Subcutaneous abdominal adipose tissue (tissue), 5 donors: ENCODE data around the gene OGA.

Source experiments
- H3K27ac ChIP-seq: one replicate; pipeline ENCODE4 v1.7.0; 2013; ENCODE audit warnings: low read depth, mild to moderate bottlenecking, inconsistent platforms, low read length, moderate library complexity
- H3K27me3 ChIP-seq, 5 donors: one replicate each; pipeline ENCODE4 v1.7.0; 2013; ENCODE audit warnings: low read length in 5 of 5, inconsistent platforms in 1 of 5; ENCODE audit not compliant: control insufficient read depth in 5 of 5, insufficient read depth in 4 of 5
- H3K36me3 ChIP-seq, 5 donors: one replicate each; pipeline ENCODE4 v1.7.0; 2013; ENCODE audit warnings: low read length in 5 of 5; ENCODE audit not compliant: control insufficient read depth in 5 of 5, insufficient read depth in 5 of 5
- H3K4me1 ChIP-seq, 5 donors: one replicate each; pipeline ENCODE4 v1.7.0; 2013; ENCODE audit warnings: low read length in 5 of 5, mild to moderate bottlenecking in 3 of 5, moderate library complexity in 1 of 5; ENCODE audit not compliant: control insufficient read depth in 5 of 5, insufficient read depth in 5 of 5
- H3K4me3 ChIP-seq, 5 donors: one replicate each; pipeline ENCODE4 v1.7.0; 2013; ENCODE audit warnings: low read length in 5 of 5, low read depth in 1 of 5
- H3K9ac ChIP-seq, 5 donors: one replicate each; pipeline ENCODE4 v1.7.0; 2013; ENCODE audit warnings: low read length in 5 of 5, mild to moderate bottlenecking in 4 of 5, moderate library complexity in 3 of 5
- H3K9me3 ChIP-seq, 5 donors: one replicate each; pipeline ENCODE4 v1.7.0; 2013; ENCODE audit warnings: low read length in 5 of 5; ENCODE audit not compliant: control insufficient read depth in 5 of 5
- donor health status: healthy.
- donor health status: healthy.
- donor health status: healthy.
- donor health status: healthy.
- donor health status: healthy.

Gene OGA

DNA sequence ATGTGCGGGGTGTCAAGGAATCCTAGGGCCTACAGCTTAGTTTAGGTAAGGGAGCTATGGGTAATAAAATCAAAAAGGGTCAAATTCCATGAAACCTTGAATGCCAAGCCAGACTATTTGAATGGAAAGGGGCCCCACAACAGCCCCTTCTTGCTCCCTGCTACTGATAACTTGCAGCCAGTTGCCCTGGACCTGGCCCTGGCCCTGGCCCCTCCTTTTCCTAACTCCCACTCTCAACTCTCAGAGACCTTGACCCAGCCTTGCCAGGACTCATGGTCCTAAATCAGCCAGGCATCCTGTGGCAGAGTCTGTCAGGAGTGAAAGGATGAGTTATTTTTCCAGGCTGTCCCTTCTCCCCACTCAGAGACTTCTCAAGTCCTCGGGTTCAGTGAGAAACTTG lies 19.5 kb upstream of the OGA start:
- Histone ChIP-seq H3K36me3 (peaks cover 0 to 7% (median 0%) of the 10 kb centered on the region in 5 donors), H3K4me3 (no peak overlapping the region), H3K27me3 (no peaks in the 10 kb centered on the region), H3K4me1 (peaks cover 8 to 91% (median 76%) of the 10 kb centered on the region in 5 donors), H3K27ac (no peak overlapping the region), H3K9me3 (no peaks in the 10 kb centered on the region), H3K9ac (peak overlapping the region in 1 of 5 donors; percentile 22)

DNA sequence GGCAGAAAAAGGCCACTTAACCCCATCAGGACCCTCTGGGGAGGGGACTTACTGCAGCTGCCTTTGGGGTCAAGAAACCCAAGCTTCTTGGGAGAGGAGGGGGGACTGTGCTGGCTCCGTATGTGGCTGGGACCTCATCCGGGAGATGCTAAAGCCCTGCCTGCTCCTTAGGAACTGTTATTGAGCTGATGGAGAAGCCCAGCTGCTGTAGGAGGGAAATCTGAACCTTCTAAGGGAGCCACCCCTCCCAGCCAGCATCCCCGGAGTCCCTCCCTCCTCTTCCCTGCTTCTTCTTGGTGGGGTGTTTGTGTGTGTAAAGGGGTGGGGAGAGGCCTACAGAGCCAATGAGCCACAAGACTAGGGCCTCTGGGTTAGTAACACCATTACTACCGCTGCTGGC lies 17.1 kb upstream of the OGA start:
- Histone ChIP-seq H3K4me1 (peaks cover 13 to 91% (median 77%) of the 10 kb centered on the region in 5 donors), H3K27me3 (no peaks in the 10 kb centered on the region), H3K9ac (peak overlapping the region in 2 of 5 donors; percentile 22 to 54), H3K27ac (peak overlapping the region; percentile 41), H3K9me3 (no peaks in the 10 kb centered on the region), H3K4me3 (peak overlapping the region in 1 of 5 donors; percentile 9), H3K36me3 (peaks cover 0 to 7% (median 0%) of the 10 kb centered on the region in 5 donors)

DNA sequence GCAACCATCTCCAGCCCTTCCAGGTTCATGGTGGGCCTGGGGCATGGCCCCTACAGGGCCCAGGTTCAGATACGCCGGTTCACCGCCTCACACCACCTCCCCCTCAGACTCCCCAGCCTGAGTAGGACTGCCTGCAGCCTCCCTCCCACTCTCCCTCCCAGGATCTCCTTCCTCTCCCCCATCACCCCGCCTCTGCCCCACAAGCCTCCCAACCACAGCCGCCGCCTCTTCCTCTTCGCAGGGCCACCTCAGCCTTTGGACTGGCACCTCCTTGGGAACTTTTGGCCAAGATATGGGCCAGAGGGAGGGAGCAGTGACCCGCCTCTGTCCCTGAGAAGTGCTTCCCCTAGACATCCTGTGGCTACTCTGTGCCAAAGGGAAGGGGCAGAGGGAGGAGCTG lies 16.1 kb upstream of the OGA start:
- Histone ChIP-seq H3K27ac (no peak overlapping the region), H3K4me1 (peaks cover 13 to 90% (median 75%) of the 10 kb centered on the region in 5 donors), H3K9ac (peak overlapping the region in 3 of 5 donors; percentile 4 to 42 (median 7)), H3K27me3 (no peaks in the 10 kb centered on the region), H3K36me3 (peaks cover 0 to 7% (median 0%) of the 10 kb centered on the region in 5 donors), H3K4me3 (no peak overlapping the region), H3K9me3 (no peaks in the 10 kb centered on the region)

DNA sequence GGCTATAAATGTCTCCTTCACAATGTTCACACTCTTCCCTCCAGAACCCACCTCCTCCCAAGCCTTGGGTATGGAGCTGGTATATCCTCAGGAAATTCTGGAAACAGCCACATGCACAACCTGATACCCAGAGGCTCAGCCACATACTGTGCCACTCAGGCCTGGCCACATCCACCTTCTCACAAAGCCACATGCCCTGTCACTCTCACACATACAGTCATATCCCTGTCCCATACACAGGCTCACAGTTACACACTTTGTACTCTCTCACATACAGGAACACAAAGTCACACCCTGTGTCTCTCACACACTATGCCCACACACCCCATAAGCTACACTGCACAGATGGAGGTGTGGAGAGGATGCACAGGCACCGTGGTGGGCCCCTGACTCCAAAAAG lies 15.2 kb upstream of the OGA start:
- Histone ChIP-seq H3K4me1 (peaks cover 8 to 81% (median 71%) of the 10 kb centered on the region in 5 donors), H3K9me3 (no peaks in the 10 kb centered on the region), H3K4me3 (no peak overlapping the region), H3K9ac (no peak overlapping the region), H3K36me3 (peaks cover 0 to 12% (median 1%) of the 10 kb centered on the region in 5 donors), H3K27me3 (no peaks in the 10 kb centered on the region), H3K27ac (no peak overlapping the region)

DNA sequence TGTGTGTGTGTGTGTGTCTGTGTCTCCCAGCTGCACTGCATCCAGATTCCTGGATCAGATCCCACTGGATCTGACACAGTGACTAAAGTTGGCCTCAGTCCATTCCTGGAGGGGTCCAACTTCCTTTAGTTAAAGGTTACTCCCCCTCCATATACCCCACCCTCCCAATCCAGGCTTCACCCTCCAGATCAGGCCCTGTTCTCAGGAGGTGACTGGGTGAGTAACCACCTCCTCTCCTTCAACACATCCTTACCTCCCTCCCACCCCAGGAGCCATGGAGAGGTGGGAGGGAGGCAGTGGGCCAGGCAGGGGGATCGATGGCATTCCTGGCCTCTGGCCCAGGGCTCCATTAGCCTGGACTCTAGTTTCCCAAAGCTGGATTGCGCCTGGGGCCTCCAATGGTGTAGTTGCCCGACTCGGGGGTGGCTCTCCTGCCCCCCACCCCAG lies 14.1 kb upstream of the OGA start:
- H3K4me3 ChIP-seq: peak overlapping the region in 1 of 5 donors; percentile 6
- H3K27ac ChIP-seq: no peak overlapping the region
- peaks cover 2 to 23% (median 13%) of the 10 kb centered on the region in 5 donors for H3K36me3 ChIP-seq
- no peaks in the 10 kb centered on the region for H3K27me3 ChIP-seq
- H3K9me3 ChIP-seq: no peaks in the 10 kb centered on the region
- peak overlapping the region in 2 of 5 donors; percentile 6 to 38 for H3K9ac ChIP-seq
- H3K4me1 ChIP-seq: peaks cover 8 to 74% (median 71%) of the 10 kb centered on the region in 5 donors

DNA sequence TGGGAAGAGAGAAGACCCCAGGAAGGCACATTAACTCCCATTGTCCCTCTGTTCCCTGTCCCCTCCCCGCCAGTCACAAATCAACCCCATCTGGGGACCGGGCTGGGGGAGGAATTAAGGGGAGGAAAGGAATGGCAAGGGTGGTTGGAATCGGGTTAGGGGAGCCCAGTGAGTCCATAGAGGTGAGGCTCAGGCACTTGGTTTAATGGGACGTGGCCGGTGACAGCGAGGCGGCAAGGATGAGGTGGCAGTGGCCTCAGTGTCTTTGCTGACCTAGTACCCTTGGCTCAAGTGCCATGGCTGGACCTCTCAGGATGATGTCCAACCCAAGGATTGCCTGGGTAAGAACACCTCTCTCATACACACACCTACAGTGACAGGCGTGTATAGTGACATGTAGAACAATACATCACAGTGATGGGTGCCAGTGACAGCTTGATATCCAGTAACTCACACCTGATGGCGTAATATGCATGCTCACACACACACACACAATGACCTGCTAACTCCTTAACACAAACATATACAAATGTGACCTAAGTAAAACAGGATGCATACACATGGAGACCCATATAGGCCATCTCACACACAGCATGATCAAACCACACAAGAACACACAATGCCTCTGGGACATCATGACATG lies 13.0 kb upstream of the OGA start:
- H3K4me3 ChIP-seq: peak overlapping the region; percentile 57 to 74 (median 70)
- H3K36me3 ChIP-seq: peaks cover 3 to 34% (median 23%) of the 10 kb centered on the region in 5 donors
- H3K27me3 ChIP-seq: no peaks in the 10 kb centered on the region
- peak overlapping the region; percentile 4 to 71 (median 63) for H3K9ac ChIP-seq
- peak overlapping the region; percentile 71 for H3K27ac ChIP-seq
- H3K4me1 ChIP-seq: peaks cover 8 to 71% (median 64%) of the 10 kb centered on the region in 5 donors
- H3K9me3 ChIP-seq: no peaks in the 10 kb centered on the region

DNA sequence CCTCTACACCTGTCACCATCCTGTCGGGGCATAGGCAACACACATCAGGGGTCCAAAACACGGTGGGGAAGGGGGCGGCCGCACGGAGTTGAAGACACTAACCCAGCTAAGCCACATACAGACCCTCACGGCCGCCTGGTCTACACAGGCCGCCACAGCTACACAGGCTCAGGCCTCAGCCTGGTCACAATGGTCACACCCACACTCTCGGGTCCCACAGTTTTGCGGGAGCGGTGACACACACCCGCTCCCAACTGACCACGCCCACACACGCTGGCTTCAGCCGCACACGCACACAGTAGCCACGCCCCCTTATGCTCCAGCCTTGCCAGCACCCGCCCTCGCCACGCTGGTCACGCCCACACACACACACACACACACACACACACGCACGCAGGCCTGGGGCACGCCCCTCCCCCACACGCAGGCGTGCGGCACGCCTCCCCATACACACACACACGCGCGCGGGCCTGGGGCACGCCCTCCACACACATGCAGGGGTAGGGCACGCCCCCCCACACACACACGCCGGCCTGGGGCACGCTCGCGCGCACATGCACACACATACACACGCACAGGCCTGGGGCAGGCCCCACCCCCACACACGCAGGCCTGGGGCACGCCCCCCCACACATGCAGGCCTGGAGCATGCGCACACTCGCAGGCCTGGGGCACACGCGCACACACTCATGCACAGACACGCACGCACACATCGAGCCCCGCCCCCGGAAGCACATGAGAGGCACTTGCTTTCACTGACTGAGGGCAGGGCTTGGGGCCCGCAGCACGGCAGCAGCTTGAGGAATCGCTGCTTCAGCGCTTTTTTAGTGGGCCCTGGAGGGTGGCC lies 12.3 kb upstream of the OGA start:
- no peaks in the 10 kb centered on the region for H3K9me3 ChIP-seq
- no peaks in the 10 kb centered on the region for H3K27me3 ChIP-seq
- peak overlapping the region; percentile 57 to 74 (median 70) for H3K4me3 ChIP-seq
- H3K36me3 ChIP-seq: peaks cover 3 to 41% (median 31%) of the 10 kb centered on the region in 5 donors
- H3K4me1 ChIP-seq: peaks cover 8 to 65% (median 58%) of the 10 kb centered on the region in 5 donors
- peak overlapping the region; percentile 71 for H3K27ac ChIP-seq
- H3K9ac ChIP-seq: peak overlapping the region; percentile 4 to 71 (median 63)

DNA sequence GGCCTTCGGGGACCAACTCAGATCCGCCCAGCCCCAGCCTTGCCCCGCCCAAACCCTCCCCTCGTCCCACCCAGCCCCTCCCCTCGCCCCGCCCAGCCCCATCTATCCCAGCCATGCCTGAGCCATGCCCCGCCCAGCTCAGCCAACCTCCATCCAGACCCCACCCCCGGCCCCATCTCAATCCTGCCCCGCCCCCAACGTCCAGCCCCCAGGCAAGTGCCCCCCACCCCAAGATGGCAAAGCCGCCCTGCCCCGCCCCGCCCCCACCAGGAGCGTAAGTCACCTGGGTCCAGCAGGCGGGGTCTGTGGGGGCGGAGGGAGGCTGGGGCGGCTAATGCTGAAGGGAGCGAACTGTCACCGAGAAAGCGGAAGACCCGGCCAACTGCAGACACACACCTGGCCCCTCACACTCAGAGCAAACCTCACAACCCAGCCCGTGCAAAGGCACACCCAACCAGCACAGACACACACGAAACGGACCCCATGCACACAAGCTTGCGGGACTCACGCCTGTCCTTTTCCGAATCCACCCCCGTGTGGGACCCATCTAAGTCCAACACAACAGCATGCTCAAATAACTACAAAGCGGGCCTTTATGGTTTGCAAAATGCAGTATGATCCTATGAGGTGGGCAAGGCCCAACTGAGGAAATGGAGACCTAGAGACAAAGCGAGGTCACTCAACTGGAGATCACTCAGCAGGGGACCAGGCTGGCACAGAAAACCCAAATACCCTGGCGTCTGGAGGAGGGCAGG lies 11.5 kb upstream of the OGA start:
- no peaks in the 10 kb centered on the region for H3K9me3 ChIP-seq
- no peaks in the 10 kb centered on the region for H3K27me3 ChIP-seq
- peaks cover 8 to 57% (median 50%) of the 10 kb centered on the region in 5 donors for H3K4me1 ChIP-seq
- peaks cover 4 to 43% (median 39%) of the 10 kb centered on the region in 5 donors for H3K36me3 ChIP-seq
- H3K9ac ChIP-seq: peak overlapping the region in 2 of 5 donors; percentile 19 to 67
- H3K27ac ChIP-seq: peak overlapping the region; percentile 71
- H3K4me3 ChIP-seq: peak overlapping the region; percentile 57 to 74 (median 70)

DNA sequence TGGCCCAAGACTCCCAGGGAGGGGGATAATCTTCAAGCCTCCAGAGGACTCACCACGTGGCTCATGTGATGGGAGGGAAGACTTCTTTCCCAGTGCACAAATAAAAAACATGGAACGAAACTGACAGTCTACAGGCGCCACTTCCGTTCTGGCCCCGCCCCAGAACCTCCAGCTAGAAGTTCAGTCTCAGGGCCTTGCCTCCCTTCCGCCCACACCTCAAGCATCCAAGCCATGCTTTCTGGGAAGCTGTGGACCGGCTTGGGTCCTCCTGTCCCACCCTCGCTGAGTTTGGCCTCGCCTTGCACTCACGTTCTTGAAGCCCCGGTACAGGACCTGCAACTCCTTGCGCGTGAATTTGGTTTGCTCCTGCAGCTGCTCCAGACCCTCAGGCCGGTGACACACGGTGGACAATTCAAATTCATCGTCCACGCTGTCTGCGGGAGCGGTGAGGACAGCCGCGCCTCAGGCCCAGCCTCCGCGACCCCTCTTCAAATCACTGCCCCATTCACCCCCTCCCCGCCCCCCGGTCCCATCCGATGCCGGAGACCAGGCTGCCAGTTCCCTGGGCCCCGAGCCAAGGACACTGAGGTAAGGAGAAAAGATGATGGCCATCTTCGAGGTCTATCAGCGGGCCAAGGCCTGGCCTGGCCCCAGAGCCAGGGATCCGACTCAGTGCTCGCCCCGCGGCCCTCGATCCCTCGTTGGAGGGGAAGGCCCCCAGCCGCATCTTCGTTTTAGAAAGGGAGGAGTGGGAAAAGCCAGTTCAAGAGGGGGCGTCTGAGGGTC lies 10.7 kb upstream of the OGA start:
- Histone ChIP-seq H3K4me1 (peaks cover 8 to 49% (median 42%) of the 10 kb centered on the region in 5 donors), H3K9ac (no peak overlapping the region), H3K4me3 (no peak overlapping the region), H3K27ac (no peak overlapping the region), H3K27me3 (no peaks in the 10 kb centered on the region), H3K36me3 (peaks cover 5 to 49% (median 46%) of the 10 kb centered on the region in 5 donors), H3K9me3 (no peaks in the 10 kb centered on the region)
